Measurements from ENCODE around the gene FNBP1.

FNBP1 gene

DNA sequence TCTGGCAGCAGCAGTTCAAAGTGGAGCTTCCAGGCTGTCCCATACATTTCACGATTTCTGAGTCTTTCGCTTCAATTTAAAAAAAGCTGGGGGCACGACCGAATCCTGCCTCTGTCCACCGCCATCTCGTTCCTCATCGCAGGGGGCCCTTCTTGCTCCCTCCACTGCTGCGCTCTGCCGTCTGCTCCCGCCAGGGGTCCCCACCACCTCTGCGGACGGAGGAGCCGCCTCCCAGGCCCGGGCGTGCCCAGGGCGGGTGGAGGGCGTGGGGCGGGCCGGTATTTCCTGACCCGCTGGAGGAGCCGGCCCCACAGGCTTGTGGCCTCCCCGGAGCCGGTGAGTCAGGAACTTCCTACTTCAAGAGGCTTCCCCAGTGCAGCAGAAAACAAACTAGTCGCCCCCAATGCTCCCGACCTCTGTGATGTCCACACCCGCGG lies 157.3 kb downstream of the FNBP1 start:
- TF ChIP-seq, protein P1, sequence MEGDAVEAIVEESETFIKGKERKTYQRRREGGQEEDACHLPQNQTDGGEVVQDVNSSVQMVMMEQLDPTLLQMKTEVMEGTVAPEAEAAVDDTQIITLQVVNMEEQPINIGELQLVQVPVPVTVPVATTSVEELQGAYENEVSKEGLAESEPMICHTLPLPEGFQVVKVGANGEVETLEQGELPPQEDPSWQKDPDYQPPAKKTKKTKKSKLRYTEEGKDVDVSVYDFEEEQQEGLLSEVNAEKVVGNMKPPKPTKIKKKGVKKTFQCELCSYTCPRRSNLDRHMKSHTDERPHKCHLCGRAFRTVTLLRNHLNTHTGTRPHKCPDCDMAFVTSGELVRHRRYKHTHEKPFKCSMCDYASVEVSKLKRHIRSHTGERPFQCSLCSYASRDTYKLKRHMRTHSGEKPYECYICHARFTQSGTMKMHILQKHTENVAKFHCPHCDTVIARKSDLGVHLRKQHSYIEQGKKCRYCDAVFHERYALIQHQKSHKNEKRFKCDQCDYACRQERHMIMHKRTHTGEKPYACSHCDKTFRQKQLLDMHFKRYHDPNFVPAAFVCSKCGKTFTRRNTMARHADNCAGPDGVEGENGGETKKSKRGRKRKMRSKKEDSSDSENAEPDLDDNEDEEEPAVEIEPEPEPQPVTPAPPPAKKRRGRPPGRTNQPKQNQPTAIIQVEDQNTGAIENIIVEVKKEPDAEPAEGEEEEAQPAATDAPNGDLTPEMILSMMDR (IDR thresholded peaks at IDR 0.05; ENCODE audit: extremely low read depth, missing control alignments): peak; percentile 95
- DNase-seq (ENCODE audit: low spot score): peak; percentile 78

DNA sequence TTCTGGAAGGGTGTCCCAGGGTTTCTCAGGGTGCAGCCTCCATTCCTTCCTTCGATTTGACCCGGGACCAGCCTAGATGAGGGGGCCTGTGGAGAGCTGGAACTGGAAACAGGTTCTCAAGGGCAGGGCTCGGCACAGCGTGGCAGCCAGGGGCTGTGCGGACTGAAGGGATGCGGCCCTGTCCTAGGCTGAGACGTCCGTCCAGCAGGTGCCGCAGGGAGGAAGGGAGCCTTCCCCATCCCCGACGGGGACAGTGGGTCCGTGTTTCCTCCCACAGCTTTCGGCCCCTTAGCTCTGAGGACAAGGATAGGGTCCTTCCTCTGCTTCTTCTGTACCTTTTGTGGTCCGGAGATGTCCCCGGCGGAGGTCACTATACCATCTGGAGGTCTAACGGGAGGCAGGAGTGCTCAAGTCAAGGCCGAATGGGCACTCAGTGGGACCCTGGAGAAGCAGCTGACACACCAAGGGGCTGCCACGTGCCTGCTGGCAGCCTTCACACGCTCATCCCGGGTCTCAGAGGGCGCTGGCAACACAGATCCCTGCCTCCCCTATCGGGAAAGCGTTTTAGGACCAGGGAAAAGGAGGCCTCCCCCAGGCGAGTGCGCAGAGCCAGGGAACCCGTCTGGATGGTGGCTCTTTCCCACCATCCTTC lies 157.8 kb downstream of the FNBP1 start:
- TF ChIP-seq, protein P1 (IDR thresholded peaks at IDR 0.05; ENCODE audit: extremely low read depth, missing control alignments): no peak

DNA sequence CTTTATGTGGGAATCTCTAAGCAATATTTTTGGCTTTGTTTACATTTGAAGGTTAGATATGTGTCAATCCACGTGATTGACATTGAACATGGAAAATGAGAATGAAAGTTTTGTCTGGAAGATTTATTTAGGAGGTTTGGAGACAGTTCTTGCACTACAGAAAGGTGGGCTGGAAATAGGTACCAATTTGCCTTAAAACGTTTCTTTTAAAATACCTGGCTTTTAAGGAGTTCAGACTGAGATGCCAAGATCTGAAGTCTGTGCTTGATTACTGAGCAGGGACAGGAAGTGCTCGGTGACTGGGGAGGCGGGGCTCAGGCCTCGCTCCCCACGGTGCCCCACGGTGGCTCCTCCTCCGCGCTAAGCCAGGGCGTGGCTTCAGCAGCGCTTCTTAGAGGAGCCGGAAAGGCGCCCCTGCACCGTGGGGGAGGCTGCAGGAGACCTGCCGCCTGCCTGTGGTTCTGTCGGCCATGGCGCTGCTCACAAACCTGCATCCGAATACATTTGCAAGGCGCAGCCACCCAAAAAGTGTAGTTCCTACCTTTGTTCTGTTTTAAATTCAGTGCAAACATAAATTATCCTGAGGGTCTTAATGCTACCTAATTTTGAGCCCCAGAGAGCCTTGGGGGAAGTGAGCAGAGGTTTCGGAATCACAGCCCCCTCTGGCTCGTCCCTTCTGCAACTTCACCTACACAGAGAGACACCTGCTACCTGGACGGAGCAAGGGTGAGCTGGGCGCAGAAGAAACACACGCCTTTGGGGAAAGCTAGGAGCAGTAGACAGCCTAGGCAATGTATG lies 158.6 kb downstream of the FNBP1 start:
- DNase-seq (ENCODE audit: low spot score): peak; percentile 92
- TF ChIP-seq, protein P1 (IDR thresholded peaks at IDR 0.05; ENCODE audit: extremely low read depth, missing control alignments): no peak

More for the DNA sequence above, 157.8 kb downstream of the FNBP1 start:
- DNase-seq (ENCODE audit: low spot score): no peak

DNA sequence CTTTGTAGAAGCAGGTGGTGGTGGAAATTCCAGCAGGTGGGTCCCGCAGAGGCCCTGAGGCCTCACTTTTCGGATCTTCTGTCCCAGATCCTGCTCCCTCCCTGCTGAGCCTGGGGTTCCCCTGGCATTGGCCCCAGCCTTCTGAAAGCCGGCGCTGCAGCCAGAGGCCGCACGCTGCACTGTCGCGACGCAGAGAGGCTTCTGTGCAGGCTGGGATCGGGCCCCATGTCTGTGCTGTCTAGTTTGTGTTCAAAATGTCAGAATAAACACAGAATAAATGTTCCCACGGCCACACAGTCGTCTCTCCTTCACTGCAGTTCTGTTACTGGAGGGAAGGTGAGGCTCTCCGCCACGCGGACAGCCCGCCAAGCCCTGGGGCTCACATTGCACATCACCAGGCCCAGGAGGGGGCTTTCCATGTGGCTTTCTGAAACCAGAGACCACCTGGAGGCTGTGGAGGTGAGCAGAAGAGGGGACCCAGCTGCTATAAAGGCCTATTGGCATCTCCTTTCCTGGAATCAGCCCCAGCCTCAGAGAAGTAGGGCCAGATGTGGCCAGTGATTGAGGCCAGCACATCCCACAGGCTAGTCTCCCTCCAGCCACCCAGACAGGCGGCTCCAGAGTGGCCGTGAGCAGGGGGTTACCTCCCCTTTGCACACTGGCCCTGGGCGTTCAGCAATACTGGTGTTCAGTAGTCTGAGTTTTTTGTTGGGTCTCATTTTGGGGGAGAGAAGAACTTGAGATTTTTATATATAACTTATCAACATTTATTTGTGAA lies 161.3 kb downstream of the FNBP1 start:
- TF ChIP-seq, protein P1 (IDR thresholded peaks at IDR 0.05; ENCODE audit: extremely low read depth, missing control alignments): no peak
- no peak for DNase-seq (ENCODE audit: low spot score)

DNA sequence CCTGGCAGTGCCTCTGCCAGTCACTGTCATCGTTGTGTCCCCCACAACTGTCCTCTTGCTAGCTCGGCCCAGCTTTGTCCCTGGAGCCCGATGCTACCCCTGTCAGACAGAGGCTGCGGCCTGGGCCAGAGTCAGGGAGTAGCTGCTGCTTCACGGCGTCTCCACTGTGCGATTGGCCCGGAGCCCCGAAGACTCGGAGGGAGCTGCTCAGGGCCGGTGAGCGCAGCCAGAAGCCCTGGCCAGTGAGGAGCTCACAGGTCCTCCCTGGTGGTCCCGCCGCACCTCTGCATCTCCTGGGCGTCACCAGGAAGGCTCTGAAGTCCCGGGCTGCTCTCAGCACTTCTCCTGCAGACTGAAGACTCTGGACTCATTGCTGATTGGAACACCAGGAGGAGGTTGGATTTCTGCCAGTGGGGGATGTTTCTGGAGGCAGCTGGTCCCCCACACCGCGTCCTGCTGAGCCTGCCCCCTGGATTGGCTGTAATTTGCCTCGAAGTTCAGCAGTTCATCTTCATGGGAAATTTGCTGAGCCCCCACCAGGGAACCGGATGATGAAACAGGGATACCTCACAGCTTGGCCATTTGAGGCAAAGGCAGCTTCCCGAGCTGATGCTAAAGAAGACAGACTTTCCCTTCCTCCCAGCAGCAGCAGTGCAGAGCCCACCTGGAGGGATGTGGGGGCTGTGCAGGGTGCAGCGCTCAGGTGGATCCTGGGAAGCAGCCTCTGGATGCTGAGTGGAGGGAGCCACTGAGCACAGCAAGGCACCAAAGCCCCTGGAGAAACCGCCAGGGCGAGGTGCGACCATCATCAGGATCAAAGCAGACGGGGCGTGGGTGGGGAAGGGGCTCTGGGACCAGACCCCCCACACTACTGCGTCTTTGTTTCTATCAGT lies 162.1 kb downstream of the FNBP1 start:
- TF ChIP-seq, protein P1 (IDR thresholded peaks at IDR 0.05; ENCODE audit: extremely low read depth, missing control alignments): no peak
- DNase-seq (ENCODE audit: low spot score): no peak

DNA sequence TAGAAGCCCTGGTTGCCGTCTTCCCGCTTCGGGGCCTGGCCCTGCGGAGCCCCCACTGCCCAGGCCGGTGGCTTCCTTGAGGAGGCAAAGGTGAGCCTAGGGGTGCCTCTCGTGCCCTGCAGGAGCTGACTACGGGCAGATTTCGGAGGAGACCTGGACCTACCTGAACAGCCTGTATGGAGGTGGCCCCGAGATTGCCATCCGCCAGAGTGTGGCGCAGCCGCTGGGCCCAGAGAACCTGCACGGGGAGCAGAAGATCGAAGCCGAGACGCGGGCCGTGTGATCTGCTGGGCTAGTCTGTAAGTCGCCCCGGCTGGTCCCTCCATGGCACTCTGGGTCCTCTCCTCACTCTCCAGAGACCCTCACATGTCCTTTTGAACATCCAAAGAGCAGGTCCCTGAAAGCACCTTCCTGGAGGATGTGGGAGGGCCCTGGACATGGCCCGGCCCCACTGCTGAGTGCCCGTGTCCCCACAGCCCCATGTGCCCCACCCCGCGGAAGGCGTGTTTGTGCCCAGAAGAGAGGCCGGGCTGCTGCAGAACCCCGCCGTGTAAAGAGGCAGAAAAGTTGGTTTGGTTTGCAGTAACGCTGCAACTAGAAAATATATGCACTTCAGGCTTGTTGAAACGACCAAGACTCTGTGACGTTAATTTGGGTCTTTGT lies 162.9 kb downstream of the FNBP1 start:
- DNase-seq (ENCODE audit: low spot score): no peak
- TF ChIP-seq, protein P1 (IDR thresholded peaks at IDR 0.05; ENCODE audit: extremely low read depth, missing control alignments): no peak

All from GM20000 (cell line).